HCT116 (cell line): ENCODE data around the gene MAP3K21. TPM values are rescaled to one million over a fixed set of nuclear protein-coding genes. Genes with fewer than 3 reads are reported as not detected.

Experiments used
- ATAC-seq: fragments of 200-7000 bp; cut with Tn5 transposase; 2 replicates; pipeline ENCODE4 v1.9.1; 2020; ENCODE audit warnings: mild to moderate bottlenecking, moderate library complexity
- BruUV-seq: library from RNA; stranded (reverse); fragments of 400-500 nt; replicated peaks from 2 replicates; lab custom pipeline; 2021; lab: Mats Ljungman, UMichigan
- CTCF ChIA-PET: fragments of 300-600 bp; sonication (Branson Sonifier 250); formaldehyde crosslinking; loops from one replicate; lab custom pipeline; 2021; ENCODE audit warnings: antibody characterized with exemption; lab: Charles Lee
- POLR2A ChIA-PET: fragments of 300-600, 350-600 bp; sonication (Branson Sonifier 250); formaldehyde crosslinking; loops from one replicate; lab custom pipeline; 2021; ENCODE audit warnings: antibody characterized with exemption; lab: Charles Lee
- RAD21 ChIA-PET, 2 experiments: fragments of 300-600 bp; sonication (Branson Sonifier 250); formaldehyde crosslinking; loops; one replicate each; lab custom pipeline; 2023; ENCODE audit warnings: low total read pairs in 2 of 2; ENCODE audit not compliant: uncharacterized antibody in 2 of 2, unreplicated experiment in 2 of 2, low non-redundant PET in 1 of 2; lab: Charles Lee
- DNase-seq: peaks from one replicate; pipeline ENCODE4 v3.0.0-alpha.2; 2010; ENCODE audit warnings: low read depth, low spot score
- H2AFZ ChIP-seq: fragments of 200-600 bp; shearing (Covaris generic), sonication (generic); 2 replicates; pipeline ENCODE4 v1.6.1; 2017; ENCODE audit warnings: low read depth, mixed run types, mixed read lengths, antibody characterized with exemption, low read length; ENCODE audit not compliant: poor library complexity, severe bottlenecking
- H3K27ac ChIP-seq: 2 replicates; pipeline ENCODE4 v1.5.1; 2012; ENCODE audit warnings: low read depth, low read length
- H3K27me3 ChIP-seq: fragments of 200-600 bp; sonication (generic); 2 replicates; pipeline ENCODE4 v1.6.1; 2016; ENCODE audit warnings: mixed run types, low read length, mixed read lengths; ENCODE audit not compliant: insufficient read depth
- H3K36me3 ChIP-seq, 2 experiments: fragments of 200-500 bp in 1 of 2; fragments of 200-600 bp in 1 of 2; sonication (Bioruptor generic) in 1 of 2; sonication (generic) in 1 of 2; 2 replicates each; pipeline versions ENCODE4 v1.5.1 to v1.6.1; 2014 to 2016; ENCODE audit warnings: low read length in 2 of 2, inconsistent platforms in 1 of 2, mixed read lengths in 1 of 2, mixed run types in 1 of 2; ENCODE audit not compliant: insufficient read depth in 2 of 2, control insufficient read depth in 1 of 2
- H3K4me1 ChIP-seq, 2 experiments: fragments of 200-600 bp in 1 of 2; sonication (generic) in 1 of 2; 2 replicates each; pipeline versions ENCODE4 v1.5.1 to v1.6.1; 2012 to 2017; ENCODE audit warnings: low read length in 2 of 2, inconsistent platforms in 1 of 2, mild to moderate bottlenecking in 1 of 2, mixed read lengths in 1 of 2, mixed run types in 1 of 2, moderate library complexity in 1 of 2; ENCODE audit not compliant: insufficient read depth in 2 of 2, control insufficient read depth in 1 of 2
- H3K4me2 ChIP-seq: fragments of 200-600 bp; sonication (generic); 2 replicates; pipeline ENCODE4 v1.6.1; 2017; ENCODE audit warnings: mixed run types, low read length, mixed read lengths
- H3K4me3 ChIP-seq, 2 experiments: fragments of 200-600 bp in 1 of 2; sonication (generic) in 1 of 2; replicated peaks in 1 of 2; 2 replicates each; pipeline ENCODE4 v1.5.1; 2011 to 2016; ENCODE audit warnings: low read length in 2 of 2, control low read depth in 1 of 2, low read depth in 1 of 2, mild to moderate bottlenecking in 1 of 2, mixed read lengths in 1 of 2, mixed run types in 1 of 2
- H3K79me2 ChIP-seq: fragments of 200-600 bp; sonication (generic); 2 replicates; pipeline ENCODE4 v1.6.1; 2017; ENCODE audit warnings: mild to moderate bottlenecking, mixed run types, low read length, moderate library complexity, mixed read lengths; ENCODE audit not compliant: insufficient read depth
- H3K9ac ChIP-seq: fragments of 200-600 bp; sonication (generic); 2 replicates; pipeline ENCODE4 v1.6.1; 2016; ENCODE audit warnings: low read length, mixed read lengths
- H3K9me2 ChIP-seq: fragments of 200-600 bp; sonication (generic), shearing (Covaris generic); 2 replicates; pipeline ENCODE4 v1.6.1; 2017; ENCODE audit warnings: mixed run types, mild to moderate bottlenecking, moderate library complexity; ENCODE audit not compliant: insufficient read depth
- H3K9me3 ChIP-seq, 2 experiments: fragments of 200-500 bp in 1 of 2; fragments of 200-600 bp in 1 of 2; sonication (Bioruptor generic) in 1 of 2; sonication (generic) in 1 of 2; 2 replicates each; pipeline ENCODE4 v1.6.1; 2014 to 2017; ENCODE audit warnings: low read length in 2 of 2, mixed read lengths in 2 of 2, inconsistent platforms in 1 of 2, low read depth in 1 of 2, mild to moderate bottlenecking in 1 of 2, mixed run types in 1 of 2, moderate library complexity in 1 of 2; ENCODE audit not compliant: control insufficient read depth in 1 of 2, insufficient read depth in 1 of 2
- H4K20me1 ChIP-seq: fragments of 200-600 bp; sonication (generic), shearing (Covaris generic); 2 replicates; pipeline ENCODE4 v1.6.1; 2017; ENCODE audit warnings: mixed run types, mild to moderate bottlenecking, moderate library complexity; ENCODE audit not compliant: insufficient read depth
- CBX3 ChIP-seq: IDR thresholded peaks from 2 replicates; pipeline ENCODE4 v1.6.1; 2012; ENCODE audit warnings: low read depth
- CEBPB ChIP-seq: IDR thresholded peaks from 2 replicates; pipeline ENCODE4 v1.6.1; 2012; ENCODE audit warnings: low read depth
- CTCF ChIP-seq, 3 experiments: fragments of 200-600 bp in 1 of 3; sonication (generic) in 1 of 3; IDR thresholded peaks in 2 of 3; conservative IDR thresholded peaks in 1 of 3; 2 replicates each; pipeline ENCODE4 v1.5.1; 2012 to 2017; ENCODE audit warnings: low read depth in 2 of 3, low read length in 2 of 3, antibody characterized with exemption in 1 of 3, borderline replicate concordance in 1 of 3, control low read depth in 1 of 3, mild to moderate bottlenecking in 1 of 3, mixed read lengths in 1 of 3, mixed run types in 1 of 3, moderate library complexity in 1 of 3; ENCODE audit not compliant: insufficient read depth in 1 of 3
- EGR1 ChIP-seq: IDR thresholded peaks from 2 replicates; pipeline ENCODE4 v1.6.1; 2012; ENCODE audit warnings: low read depth
- ELF1 ChIP-seq: IDR thresholded peaks from 2 replicates; pipeline ENCODE4 v1.6.1; 2012; ENCODE audit warnings: low read depth, borderline replicate concordance
- EZH2 ChIP-seq: fragments of 200-600 bp; sonication (generic); IDR thresholded peaks from 2 replicates; pipeline ENCODE4 v1.6.1; 2017; ENCODE audit warnings: antibody characterized with exemption, mixed run types
- EZH2phosphoT487 ChIP-seq: fragments of 200-600 bp; IDR thresholded peaks from 2 replicates; pipeline ENCODE4 v1.6.1; 2018; ENCODE audit warnings: antibody characterized with exemption, borderline replicate concordance
- FOSL1 ChIP-seq: IDR thresholded peaks from 2 replicates; pipeline ENCODE4 v1.6.1; 2012; ENCODE audit warnings: low read depth
- JUND ChIP-seq: IDR thresholded peaks from 2 replicates; pipeline ENCODE4 v1.6.1; 2012
- POLR2A ChIP-seq: IDR thresholded peaks from 2 replicates; pipeline ENCODE4 v1.7.0; 2011; ENCODE audit warnings: borderline replicate concordance; ENCODE audit not compliant: insufficient read depth, insufficient read length; ENCODE audit errors: extremely low read depth
- POLR2AphosphoS5 ChIP-seq: IDR thresholded peaks from 2 replicates; pipeline ENCODE4 v1.6.1; 2011; ENCODE audit warnings: mild to moderate bottlenecking, low read depth, low read length, moderate library complexity
- RAD21 ChIP-seq: IDR thresholded peaks from 2 replicates; pipeline ENCODE4 v1.6.1; 2012; ENCODE audit warnings: low read depth, mild to moderate bottlenecking
- REST ChIP-seq: IDR thresholded peaks from 2 replicates; pipeline ENCODE4 v1.6.1; 2012; ENCODE audit warnings: low read depth
- SIN3A ChIP-seq: IDR thresholded peaks from 2 replicates; pipeline ENCODE4 v1.6.1; 2012; ENCODE audit warnings: low read depth
- SP1 ChIP-seq: IDR thresholded peaks from 2 replicates; pipeline ENCODE4 v1.6.1; 2012; ENCODE audit warnings: low read depth
- SRF ChIP-seq: IDR thresholded peaks from 2 replicates; pipeline ENCODE4 v1.6.1; 2012; ENCODE audit warnings: low read depth
- TCF7L2 ChIP-seq: IDR thresholded peaks from 2 replicates; pipeline ENCODE4 v1.7.0; 2011; ENCODE audit warnings: borderline replicate concordance, inconsistent platforms; ENCODE audit not compliant: insufficient read depth, insufficient read length; ENCODE audit errors: extremely low read depth
- YY1 ChIP-seq: IDR thresholded peaks from 2 replicates; pipeline ENCODE4 v1.6.1; 2011; ENCODE audit warnings: low read length, low read depth, moderate library complexity, mild to moderate bottlenecking; ENCODE audit not compliant: insufficient replicate concordance; ENCODE audit errors: extremely low read depth
- ZBTB33 ChIP-seq: IDR thresholded peaks from 2 replicates; pipeline ENCODE4 v1.6.1; 2011; ENCODE audit warnings: mild to moderate bottlenecking, low read length, moderate library complexity; ENCODE audit not compliant: insufficient replicate concordance; ENCODE audit errors: extremely low read depth
- ZFX ChIP-seq: fragments of 450-650 bp; IDR thresholded peaks from 2 replicates; pipeline ENCODE4 v1.6.1; 2017
- ZNF274 ChIP-seq: fragments of 200-500 bp; sonication (Bioruptor generic); IDR thresholded peaks from 2 replicates; pipeline ENCODE4 v1.6.1; 2014; ENCODE audit warnings: mild to moderate bottlenecking, low read depth, low read length, inconsistent platforms
- intact Hi-C: fragments of 100-400 bp; cut with micrococcal nuclease; formaldehyde crosslinking; loops from 2 replicates; pipeline ENCODE4 v1.10.0; 2022
- total RNA-seq: library from RNA; stranded (reverse); gene quantifications from one replicate; pipeline ENCODE4 v1.2.1, GENCODE V29; 2021; ENCODE audit not compliant: unreplicated experiment

The MAP3K21 gene
- total RNA-seq, 1 experiment from 2014 or later, result 19.1 TPM

GRCh38 chr1:233295237-233295974 is 32.1 kb upstream of the MAP3K21 start, which contains the start of gene PCNX2:
Gene PCNX2 (minus strand): TSS chr1:233295725. CDS start chr1:233295478, 247 bp downstream.
- peaks cover 18 to 43% of the 10 kb centered on the region in 2 experiments; a peak in 3 of 4 replicates for H3K4me1 ChIP-seq
- ChIA-PET RAD21 (no interaction called here), POLR2A (no interaction called here), CTCF (no interaction called here)
- H3K9me2 ChIP-seq, result no peaks in the 10 kb centered on the region
- H3K9me3 ChIP-seq, result no peaks in the 10 kb centered on the region
- peak within 1 kb of the TSS; percentile 90 for H2AFZ ChIP-seq
- no peaks in the 10 kb centered on the region for H3K36me3 ChIP-seq
- DNase-seq (peak; percentile 33), ATAC-seq (peak; percentile 95)
- H3K27ac ChIP-seq, result peak within 1 kb of the TSS; percentile 65
- intact Hi-C loops, result loop anchor here (10.0 kb wide), 1 partner anchor 609 kb away; the partner anchor contains the start of gene SLC35F3
- H4K20me1 ChIP-seq, result no peaks in the 10 kb centered on the region
- peak within 1 kb of the TSS; percentile 79 to 80 for H3K4me3 ChIP-seq
- BruUV-seq, result no TSS peak
- peaks cover 44% of the 10 kb centered on the region for H3K79me2 ChIP-seq
- peak within 1 kb of the TSS; percentile 74 for H3K4me2 ChIP-seq
- peak within 1 kb of the TSS; percentile 70 for H3K9ac ChIP-seq
- no peaks in the 10 kb centered on the region for H3K27me3 ChIP-seq
- TF ChIP-seq RAD21 (no peak), POLR2A (peak; percentile 54), CEBPB (no peak), ZFX (peak; percentile 58; the same call in 1 of the 2 replicates), EZH2 (no peak), EZH2phosphoT487 (no peak), REST (no peak), FOSL1 (no peak), EGR1 (no peak), SIN3A (peak; percentile 53), ZNF274 (no peak), JUND (no peak), YY1 (peak; percentile 89), POLR2AphosphoS5 (peak; percentile 71), CBX3 (no peak), SP1 (no peak), TCF7L2 (peak; percentile 73), SRF (no peak), CTCF (IDR thresholded peaks at IDR 0.05 in 2 of 3, conservative IDR thresholded peaks at IDR 0.05 in 1 of 3; ENCODE audit: borderline replicate concordance in 1 of 3, insufficient read depth in 1 of 3, low read depth in 2 of 3, low read length in 2 of 3) (no peak), ZBTB33 (no peak), ELF1 (no peak)
